Measurements from ENCODE around the gene IL12B.
A peak's percentile ranks its signal among the peaks of the same experiment; 100 is the strongest.
"Not testable (repeated sequence)": the region's sequence is repeated elsewhere in the genome, so short reads cannot be mapped to it uniquely, and the experiment has no call there.

IL12B gene
- total RNA-seq, result 0 reads per million in 3 donors

DNA sequence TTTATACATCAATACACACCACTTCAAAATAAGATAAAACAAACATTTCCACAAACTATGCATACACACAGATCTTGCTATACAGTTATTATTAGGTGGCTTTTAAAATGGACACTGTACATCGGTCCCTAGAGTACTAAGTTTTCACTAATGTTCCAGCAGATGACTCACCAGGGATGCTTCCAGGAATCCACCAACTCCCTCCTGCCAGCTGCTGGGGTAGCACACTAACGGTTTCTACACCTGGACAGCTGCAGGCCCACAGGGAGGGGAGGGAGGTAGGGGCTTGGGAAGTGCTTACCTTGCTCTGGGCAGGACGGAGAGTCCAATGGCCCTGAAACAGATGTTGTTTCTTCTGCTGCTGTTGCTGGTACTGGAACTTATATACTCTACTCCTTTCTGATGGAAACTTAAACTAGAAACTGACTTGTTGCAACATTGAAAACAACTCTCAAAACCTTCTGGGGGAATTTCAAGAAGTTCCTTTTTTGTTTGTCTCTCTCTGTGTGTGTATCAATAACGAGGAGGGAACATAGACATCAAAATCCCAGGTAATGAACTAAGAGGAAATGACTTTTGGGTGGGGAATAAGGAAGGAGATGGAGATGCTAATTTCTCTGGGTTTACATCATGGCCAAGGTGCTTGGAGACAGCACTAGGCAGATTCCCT, at the start of gene IL12B:
Gene IL12B (minus strand): TSS at position 357 of the 670 bp plus-strand sequence. CDS start 3,705 bp downstream, outside the sequence.
- peaks cover 4% of the 10 kb centered on the region for H3K4me1 ChIP-seq (ENCODE audit: control insufficient read depth, insufficient read depth, low read length, poor library complexity, severe bottlenecking)
- H3K27ac ChIP-seq (ENCODE audit: insufficient read depth, low read length, poor library complexity, severe bottlenecking), result no peak within 1 kb of the TSS
- H3K27me3 ChIP-seq (replicated peaks; ENCODE audit: control insufficient read depth, insufficient read depth, low read length, poor library complexity, severe bottlenecking), result no peaks in the 10 kb centered on the region
- H3K36me3 ChIP-seq (ENCODE audit: control insufficient read depth, insufficient read depth, low read length), result no peaks in the 10 kb centered on the region
- H3K4me3 ChIP-seq (ENCODE audit: insufficient read depth, low read depth, low read length, poor library complexity, severe bottlenecking), result peak within 1 kb of the TSS; percentile 44
- H3K9me3 ChIP-seq (ENCODE audit: control insufficient read depth, low read length), result no peaks in the 10 kb centered on the region
- DNase-seq, result no peak

DNA sequence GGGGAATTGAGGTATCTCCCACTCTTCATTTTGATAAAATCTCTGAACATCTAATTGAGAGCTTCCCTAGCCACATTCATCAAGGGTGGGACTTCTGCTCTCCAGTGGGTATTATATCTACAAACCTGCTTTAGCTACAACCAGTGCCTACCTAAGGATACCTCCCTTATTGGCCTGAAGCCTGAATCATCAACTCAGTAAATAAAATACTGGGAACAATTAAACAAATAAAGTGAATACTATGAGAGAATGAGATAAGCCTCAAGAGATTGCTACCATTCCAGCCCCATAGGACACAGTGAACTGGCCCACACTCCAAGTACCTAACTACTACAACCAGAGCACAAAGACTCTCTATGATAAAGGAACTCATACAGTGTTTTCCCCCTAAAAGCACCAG, 47.4 kb upstream of the IL12B start:
- H3K27ac ChIP-seq (ENCODE audit: insufficient read depth, low read length, poor library complexity, severe bottlenecking), result no peak overlapping the region

DNA sequence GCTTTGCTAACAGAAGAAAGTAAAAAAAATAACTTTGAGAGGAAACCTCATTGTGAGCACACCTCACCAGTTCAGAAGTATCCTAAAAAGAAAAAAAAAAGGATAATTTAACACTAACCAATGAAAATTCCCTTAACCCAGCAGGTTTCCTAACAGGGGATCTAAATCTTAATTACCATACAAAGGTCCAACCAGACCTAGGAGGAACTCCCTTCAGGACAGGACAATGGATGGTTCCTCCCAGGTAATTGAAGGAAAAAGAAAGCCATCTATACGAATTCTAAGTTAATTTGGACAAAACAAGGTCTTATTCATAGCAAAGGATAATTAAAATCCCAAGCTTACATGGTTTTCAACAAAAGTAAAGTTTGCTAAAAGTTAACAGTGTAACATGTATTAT, 37.6 kb upstream of the IL12B start:
- H3K27ac ChIP-seq (ENCODE audit: insufficient read depth, low read length, poor library complexity, severe bottlenecking); H3K9me3 ChIP-seq (ENCODE audit: control insufficient read depth, low read length); H3K27me3 ChIP-seq (replicated peaks; ENCODE audit: control insufficient read depth, insufficient read depth, low read length, poor library complexity, severe bottlenecking); DNase-seq; H3K4me3 ChIP-seq (ENCODE audit: insufficient read depth, low read depth, low read length, poor library complexity, severe bottlenecking); H3K36me3 ChIP-seq (ENCODE audit: control insufficient read depth, insufficient read depth, low read length); H3K4me1 ChIP-seq (ENCODE audit: control insufficient read depth, insufficient read depth, low read length, poor library complexity, severe bottlenecking): not testable (repeated sequence)

More for the DNA sequence above, 47.4 kb upstream of the IL12B start:
- Histone ChIP-seq H3K36me3 (ENCODE audit: control insufficient read depth, insufficient read depth, low read length) (no peaks in the 10 kb centered on the region), H3K27me3 (replicated peaks; ENCODE audit: control insufficient read depth, insufficient read depth, low read length, poor library complexity, severe bottlenecking) (no peaks in the 10 kb centered on the region), H3K4me1 (ENCODE audit: control insufficient read depth, insufficient read depth, low read length, poor library complexity, severe bottlenecking) (no peaks in the 10 kb centered on the region), H3K9me3 (ENCODE audit: control insufficient read depth, low read length) (no peaks in the 10 kb centered on the region), H3K4me3 (ENCODE audit: insufficient read depth, low read depth, low read length, poor library complexity, severe bottlenecking) (no peak overlapping the region)
- DNase-seq, result no peak

DNA sequence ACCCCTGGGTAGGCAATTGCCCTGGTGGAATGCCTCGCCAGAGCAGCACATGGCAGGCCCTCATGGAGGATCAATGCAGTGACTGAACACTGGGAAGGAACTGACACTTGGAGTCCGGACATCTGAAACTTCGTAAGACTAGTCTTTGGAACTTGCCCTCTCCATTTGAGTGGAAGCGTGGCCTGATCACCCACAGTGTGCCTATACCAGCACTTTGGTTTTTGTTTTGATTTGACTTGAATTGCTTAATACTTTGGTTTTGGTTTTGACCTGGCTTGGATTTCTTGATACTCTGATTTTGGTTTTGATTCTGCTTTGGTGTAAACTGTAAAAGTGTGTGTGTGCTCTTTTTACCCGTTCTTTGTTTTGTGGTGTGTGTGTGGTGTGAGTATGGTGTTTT, 36.5 kb upstream of the IL12B start:
- DNase-seq; H3K4me1 ChIP-seq (ENCODE audit: control insufficient read depth, insufficient read depth, low read length, poor library complexity, severe bottlenecking); H3K4me3 ChIP-seq (ENCODE audit: insufficient read depth, low read depth, low read length, poor library complexity, severe bottlenecking); H3K27me3 ChIP-seq (replicated peaks; ENCODE audit: control insufficient read depth, insufficient read depth, low read length, poor library complexity, severe bottlenecking); H3K27ac ChIP-seq (ENCODE audit: insufficient read depth, low read length, poor library complexity, severe bottlenecking); H3K9me3 ChIP-seq (ENCODE audit: control insufficient read depth, low read length); H3K36me3 ChIP-seq (ENCODE audit: control insufficient read depth, insufficient read depth, low read length): not testable (repeated sequence)

DNA sequence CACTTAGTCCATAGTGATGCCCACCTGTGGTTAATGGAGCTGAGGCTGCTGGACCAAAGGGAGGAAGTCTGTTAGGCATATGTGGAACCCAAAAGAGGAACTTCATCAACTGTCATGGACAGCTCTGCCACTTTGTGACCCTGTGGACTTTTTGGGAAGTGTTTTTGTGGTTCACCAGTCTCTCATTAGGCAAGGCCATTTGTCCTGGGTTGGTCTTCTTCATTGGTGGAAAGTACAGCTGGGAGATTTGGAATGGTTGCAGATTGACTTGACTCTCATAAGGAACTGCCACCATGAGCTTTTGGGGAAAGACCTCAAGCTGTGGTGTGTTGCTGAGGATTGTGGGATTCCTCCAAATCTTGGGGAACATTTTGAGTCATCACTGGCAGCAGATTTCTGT, 31.9 kb upstream of the IL12B start:
- Histone ChIP-seq H3K4me1 (ENCODE audit: control insufficient read depth, insufficient read depth, low read length, poor library complexity, severe bottlenecking) (peaks cover 4% of the 10 kb centered on the region), H3K36me3 (ENCODE audit: control insufficient read depth, insufficient read depth, low read length) (no peaks in the 10 kb centered on the region), H3K4me3 (ENCODE audit: insufficient read depth, low read depth, low read length, poor library complexity, severe bottlenecking) (no peak overlapping the region), H3K27me3 (replicated peaks; ENCODE audit: control insufficient read depth, insufficient read depth, low read length, poor library complexity, severe bottlenecking) (no peaks in the 10 kb centered on the region), H3K9me3 (ENCODE audit: control insufficient read depth, low read length) (no peaks in the 10 kb centered on the region), H3K27ac (ENCODE audit: insufficient read depth, low read length, poor library complexity, severe bottlenecking) (no peak overlapping the region)
- DNase-seq, result no peak

DNA sequence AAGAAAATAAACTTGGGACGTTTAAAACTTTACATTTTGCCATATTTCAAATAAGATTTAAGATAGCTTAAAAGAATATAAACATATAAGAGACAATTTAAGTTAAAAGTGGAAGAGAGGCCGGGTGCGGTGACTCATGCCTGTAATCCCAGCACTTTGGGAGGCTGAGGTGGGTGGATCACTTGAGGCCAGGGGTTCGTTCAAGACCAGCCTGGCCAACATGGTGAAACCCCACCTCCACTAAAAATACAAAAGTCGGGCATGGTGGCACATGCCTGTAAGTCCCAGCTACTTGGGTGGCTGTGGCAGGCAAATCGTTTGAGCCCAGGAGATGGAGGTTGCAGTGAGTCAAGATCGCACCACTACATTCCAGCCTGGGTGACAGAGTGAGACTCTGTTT, 29.6 kb upstream of the IL12B start:
- not testable (repeated sequence) for DNase-seq; H3K9me3 ChIP-seq (ENCODE audit: control insufficient read depth, low read length); H3K4me1 ChIP-seq (ENCODE audit: control insufficient read depth, insufficient read depth, low read length, poor library complexity, severe bottlenecking); H3K27me3 ChIP-seq (replicated peaks; ENCODE audit: control insufficient read depth, insufficient read depth, low read length, poor library complexity, severe bottlenecking); H3K4me3 ChIP-seq (ENCODE audit: insufficient read depth, low read depth, low read length, poor library complexity, severe bottlenecking); H3K27ac ChIP-seq (ENCODE audit: insufficient read depth, low read length, poor library complexity, severe bottlenecking); H3K36me3 ChIP-seq (ENCODE audit: control insufficient read depth, insufficient read depth, low read length)

DNA sequence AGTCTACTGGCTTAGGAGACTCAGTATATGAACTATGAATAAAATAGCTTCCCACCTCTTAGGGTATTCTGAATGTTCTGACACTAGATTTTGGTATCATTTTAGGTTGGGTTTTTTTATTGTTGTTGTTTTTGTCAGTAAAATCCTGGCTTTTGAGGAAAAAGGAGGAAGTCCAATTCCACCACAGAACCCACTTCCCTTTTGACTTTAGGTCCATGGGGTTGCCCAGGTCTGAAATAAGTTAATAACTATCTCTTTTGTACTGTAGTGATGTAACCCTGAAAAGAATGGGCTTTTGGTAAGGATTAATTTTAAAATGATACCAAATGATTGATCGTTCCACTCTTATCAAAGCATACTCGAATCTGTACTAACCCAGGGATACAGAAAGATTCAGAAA, 29.1 kb upstream of the IL12B start:
- no peak for DNase-seq
- no peaks in the 10 kb centered on the region for H3K27me3 ChIP-seq (replicated peaks; ENCODE audit: control insufficient read depth, insufficient read depth, low read length, poor library complexity, severe bottlenecking)
- peaks cover 4% of the 10 kb centered on the region for H3K4me1 ChIP-seq (ENCODE audit: control insufficient read depth, insufficient read depth, low read length, poor library complexity, severe bottlenecking)
- H3K4me3 ChIP-seq (ENCODE audit: insufficient read depth, low read depth, low read length, poor library complexity, severe bottlenecking), result no peak overlapping the region
- no peaks in the 10 kb centered on the region for H3K9me3 ChIP-seq (ENCODE audit: control insufficient read depth, low read length)
- H3K36me3 ChIP-seq (ENCODE audit: control insufficient read depth, insufficient read depth, low read length), result no peaks in the 10 kb centered on the region
- H3K27ac ChIP-seq (ENCODE audit: insufficient read depth, low read length, poor library complexity, severe bottlenecking), result no peak overlapping the region

DNA sequence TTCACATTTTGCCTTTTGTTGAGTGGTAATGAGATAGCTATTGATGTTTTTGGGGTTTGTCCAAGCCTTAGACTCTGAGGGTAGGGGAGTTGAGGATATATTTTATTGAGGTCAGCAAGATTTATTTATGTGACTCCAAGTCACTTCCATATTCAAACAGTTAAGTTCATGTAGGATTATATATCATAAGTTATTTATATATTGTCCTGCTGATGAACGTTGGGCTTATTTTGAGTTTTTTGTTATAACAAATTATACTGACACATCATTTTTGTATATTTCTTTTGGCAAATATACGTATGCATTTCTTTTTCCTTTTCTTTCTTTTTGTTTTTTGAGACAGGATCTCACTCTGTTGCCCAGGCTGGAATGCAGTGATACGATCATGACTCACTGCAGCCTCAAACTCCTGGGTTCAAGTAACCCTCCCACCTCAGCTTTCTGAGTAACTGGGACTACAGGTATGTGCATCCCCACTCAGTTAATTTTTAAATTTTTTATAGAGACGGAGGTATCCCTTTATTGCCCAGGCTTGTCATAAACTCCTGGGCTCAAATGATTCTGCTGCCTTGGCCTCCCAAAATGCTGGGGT, 23.5 kb upstream of the IL12B start:
- Histone ChIP-seq H3K27me3 (replicated peaks; ENCODE audit: control insufficient read depth, insufficient read depth, low read length, poor library complexity, severe bottlenecking) (no peaks in the 10 kb centered on the region), H3K4me1 (ENCODE audit: control insufficient read depth, insufficient read depth, low read length, poor library complexity, severe bottlenecking) (no peaks in the 10 kb centered on the region), H3K9me3 (ENCODE audit: control insufficient read depth, low read length) (no peaks in the 10 kb centered on the region), H3K4me3 (ENCODE audit: insufficient read depth, low read depth, low read length, poor library complexity, severe bottlenecking) (no peak overlapping the region), H3K36me3 (ENCODE audit: control insufficient read depth, insufficient read depth, low read length) (no peaks in the 10 kb centered on the region), H3K27ac (ENCODE audit: insufficient read depth, low read length, poor library complexity, severe bottlenecking) (no peak overlapping the region)
- DNase-seq, result no peak

DNA sequence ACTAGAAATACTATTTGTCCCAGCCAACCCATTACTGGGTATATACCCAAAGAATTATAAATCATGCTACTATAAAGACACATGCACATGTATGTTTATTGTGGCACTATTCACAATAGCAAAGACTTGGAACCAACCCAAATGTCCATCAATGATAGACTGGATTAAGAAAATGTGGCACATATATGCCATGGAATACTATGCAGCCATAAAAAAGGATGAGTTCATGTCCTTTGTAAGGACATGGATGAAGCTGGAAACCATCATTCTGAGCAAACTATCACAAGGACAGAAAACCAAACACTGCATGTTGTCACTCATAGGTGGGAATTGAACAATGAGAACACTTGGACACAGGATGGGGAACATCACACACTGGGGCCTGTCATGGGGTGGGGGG, 20.4 kb upstream of the IL12B start:
- H3K27ac ChIP-seq (ENCODE audit: insufficient read depth, low read length, poor library complexity, severe bottlenecking); H3K4me3 ChIP-seq (ENCODE audit: insufficient read depth, low read depth, low read length, poor library complexity, severe bottlenecking); H3K36me3 ChIP-seq (ENCODE audit: control insufficient read depth, insufficient read depth, low read length); DNase-seq; H3K9me3 ChIP-seq (ENCODE audit: control insufficient read depth, low read length); H3K27me3 ChIP-seq (replicated peaks; ENCODE audit: control insufficient read depth, insufficient read depth, low read length, poor library complexity, severe bottlenecking); H3K4me1 ChIP-seq (ENCODE audit: control insufficient read depth, insufficient read depth, low read length, poor library complexity, severe bottlenecking): not testable (repeated sequence)

DNA sequence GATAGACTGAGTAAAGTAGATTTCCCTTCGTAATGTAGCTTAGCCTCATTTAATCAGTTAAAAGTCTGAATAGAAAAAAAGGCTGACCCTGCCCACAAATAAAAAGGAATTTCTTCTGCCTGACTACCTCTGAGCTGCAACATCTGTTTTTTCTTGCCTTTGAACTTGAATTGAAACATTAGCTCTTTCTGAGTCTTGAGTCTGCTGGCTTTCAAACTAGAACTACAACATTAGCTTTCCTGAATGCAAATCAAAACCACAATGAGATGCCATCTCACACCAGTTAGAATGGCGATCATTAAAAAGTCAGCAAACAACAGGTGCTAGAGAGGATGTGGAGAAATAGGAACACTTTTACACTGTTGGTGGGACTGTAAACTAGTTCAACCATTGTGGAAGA, 19.9 kb upstream of the IL12B start:
- H3K27ac ChIP-seq (ENCODE audit: insufficient read depth, low read length, poor library complexity, severe bottlenecking); DNase-seq; H3K36me3 ChIP-seq (ENCODE audit: control insufficient read depth, insufficient read depth, low read length); H3K4me3 ChIP-seq (ENCODE audit: insufficient read depth, low read depth, low read length, poor library complexity, severe bottlenecking); H3K27me3 ChIP-seq (replicated peaks; ENCODE audit: control insufficient read depth, insufficient read depth, low read length, poor library complexity, severe bottlenecking); H3K4me1 ChIP-seq (ENCODE audit: control insufficient read depth, insufficient read depth, low read length, poor library complexity, severe bottlenecking); H3K9me3 ChIP-seq (ENCODE audit: control insufficient read depth, low read length): not testable (repeated sequence)
